Mesodermal cell (in vitro differentiated cells): ENCODE measurements around the gene LARGE2.
A peak's percentile ranks its signal among the peaks of the same experiment; 100 is the strongest.

Experiments
- H3K27ac ChIP-seq: 2 replicates; pipeline ENCODE4 v1.7.0; 2013; ENCODE audit warnings: mild to moderate bottlenecking, low read depth, low read length, moderate library complexity; ENCODE audit not compliant: severe bottlenecking
- H3K36me3 ChIP-seq: 2 replicates; pipeline ENCODE4 v1.7.1; 2013; ENCODE audit warnings: mild to moderate bottlenecking, low read length, moderate library complexity; ENCODE audit not compliant: control insufficient read depth, insufficient read depth
- H3K4me1 ChIP-seq: one replicate; pipeline ENCODE4 v1.7.1; 2013; ENCODE audit warnings: mild to moderate bottlenecking, low read length; ENCODE audit not compliant: insufficient read depth, control insufficient read depth, poor library complexity, severe bottlenecking
- H3K4me3 ChIP-seq: 2 replicates; pipeline ENCODE4 v1.7.0; 2013; ENCODE audit warnings: low read length, control low read depth, mild to moderate bottlenecking; ENCODE audit not compliant: insufficient read depth, poor library complexity, severe bottlenecking; ENCODE audit errors: extremely low read depth
- H3K9me3 ChIP-seq: 2 replicates; pipeline ENCODE4 v1.7.1; 2013; ENCODE audit warnings: mild to moderate bottlenecking, low read length, moderate library complexity; ENCODE audit not compliant: control insufficient read depth
- WGBS, 2 experiments: methylation state at CpG; one replicate each; pipeline ENCODE4 v1.1.5; 2013; ENCODE audit warnings: missing lambda C conversion rate in 2 of 2; ENCODE audit not compliant: insufficient coverage in 2 of 2; 5-methylcytosine and 5-hydroxymethylcytosine counted together

Gene LARGE2

GRCh38 chr11:45906096-45906682, 16.3 kb upstream of the LARGE2 start:
- Histone ChIP-seq H3K4me1 (peaks cover 5% of the 10 kb centered on the region), H3K36me3 (peaks cover 29% of the 10 kb centered on the region), H3K4me3 (no peak overlapping the region), H3K9me3 (no peaks in the 10 kb centered on the region), H3K27ac (no peak overlapping the region)
- WGBS, 2 experiments, result 92 to 96% methylated on average over 18 to 19 of the region's 19 CpGs

- H3K4me1 ChIP-seq, result peaks cover 4% of the 10 kb centered on the region
- H3K27ac ChIP-seq, result no peak within 1 kb of the TSS
- no peak within 1 kb of the TSS for H3K4me3 ChIP-seq
- 89 to 93% methylated on average over 15 to 16 of the region's 18 CpGs for WGBS, 2 experiments
- no peaks in the 10 kb centered on the region for H3K9me3 ChIP-seq
- peaks cover 34% of the 10 kb centered on the region for H3K36me3 ChIP-seq
These were observed 15.4 kb upstream of the LARGE2 start, which contains the start of gene FREY1 for GRCh38 chr11:45906965-45907611. Gene FREY1 (minus strand): TSS chr11:45907271. CDS start chr11:45907245, 26 bp downstream.

GRCh38 chr11:45907911-45908370, 14.5 kb upstream of the LARGE2 start:
- no peak overlapping the region for H3K27ac ChIP-seq
- no peaks in the 10 kb centered on the region for H3K9me3 ChIP-seq
- 88 to 99% methylated on average over 8 of the region's 8 CpGs for WGBS, 2 experiments
- peaks cover 1% of the 10 kb centered on the region for H3K4me1 ChIP-seq
- no peak overlapping the region for H3K4me3 ChIP-seq
- H3K36me3 ChIP-seq, result peaks cover 34% of the 10 kb centered on the region

GRCh38 chr11:45909594-45910475, 12.6 kb upstream of the LARGE2 start:
- Histone ChIP-seq H3K9me3 (no peaks in the 10 kb centered on the region), H3K27ac (no peak overlapping the region), H3K4me1 (no peaks in the 10 kb centered on the region), H3K36me3 (peaks cover 41% of the 10 kb centered on the region), H3K4me3 (no peak overlapping the region)
- 94 to 96% methylated on average over 27 to 31 of the region's 32 CpGs for WGBS, 2 experiments

- Histone ChIP-seq H3K27ac (no peak overlapping the region), H3K4me3 (no peak overlapping the region), H3K36me3 (peaks cover 48% of the 10 kb centered on the region), H3K4me1 (no peaks in the 10 kb centered on the region), H3K9me3 (no peaks in the 10 kb centered on the region)
- 95 to 96% methylated on average over 7 to 9 of the region's 9 CpGs for WGBS, 2 experiments
These were observed 11.8 kb upstream of the LARGE2 start for GRCh38 chr11:45910623-45911022.

GRCh38 chr11:45913514-45913913, 8.9 kb upstream of the LARGE2 start:
- WGBS, 2 experiments, result 95 to 96% methylated on average over 19 of the region's 19 CpGs
- H3K4me3 ChIP-seq, result no peak overlapping the region
- H3K9me3 ChIP-seq, result no peaks in the 10 kb centered on the region
- H3K27ac ChIP-seq, result no peak overlapping the region
- peaks cover 57% of the 10 kb centered on the region for H3K36me3 ChIP-seq
- H3K4me1 ChIP-seq, result no peaks in the 10 kb centered on the region

GRCh38 chr11:45913942-45914635, 8.4 kb upstream of the LARGE2 start:
- no peak overlapping the region for H3K27ac ChIP-seq
- no peak overlapping the region for H3K4me3 ChIP-seq
- H3K9me3 ChIP-seq, result no peaks in the 10 kb centered on the region
- H3K36me3 ChIP-seq, result peaks cover 57% of the 10 kb centered on the region
- H3K4me1 ChIP-seq, result no peaks in the 10 kb centered on the region
- WGBS, 2 experiments, result 87 to 90% methylated on average over 21 to 22 of the region's 22 CpGs

- peaks cover 45% of the 10 kb centered on the region for H3K36me3 ChIP-seq
- WGBS, 2 experiments, result 84 to 86% methylated on average over 7 to 11 of the region's 13 CpGs
- H3K4me3 ChIP-seq, result no peak overlapping the region
- no peaks in the 10 kb centered on the region for H3K4me1 ChIP-seq
- no peaks in the 10 kb centered on the region for H3K9me3 ChIP-seq
- H3K27ac ChIP-seq, result no peak overlapping the region
These were observed 7.0 kb upstream of the LARGE2 start for GRCh38 chr11:45915446-45915845.

- H3K27ac ChIP-seq, result peak overlapping the region; percentile 86
- H3K4me1 ChIP-seq, result no peaks in the 10 kb centered on the region
- 9 to 10% methylated on average over 10 to 16 of the region's 16 CpGs for WGBS, 2 experiments
- peaks cover 35% of the 10 kb centered on the region for H3K36me3 ChIP-seq
- peak overlapping the region; percentile 69 for H3K4me3 ChIP-seq
- H3K9me3 ChIP-seq, result no peaks in the 10 kb centered on the region
These were observed 5.2 kb upstream of the LARGE2 start for GRCh38 chr11:45917286-45917622.

GRCh38 chr11:45917623-45918330, 4.7 kb upstream of the LARGE2 start, which contains the start of gene PEX16:
Gene PEX16 (minus strand): TSS chr11:45917877. CDS start chr11:45917811, 66 bp downstream.
- Histone ChIP-seq H3K4me1 (no peaks in the 10 kb centered on the region), H3K4me3 (peak within 1 kb of the TSS; percentile 69), H3K9me3 (no peaks in the 10 kb centered on the region), H3K36me3 (peaks cover 35% of the 10 kb centered on the region), H3K27ac (peak within 1 kb of the TSS; percentile 86)
- 0% methylated on average over 44 to 45 of the region's 45 CpGs for WGBS, 2 experiments
